Right lobe of liver (tissue), 4 donors: ENCODE results near the gene ASIC2.

Experiments
- CTCF ChIP-seq, 4 donors: fragments of 200-600 bp in 3 of 4; fragments of 450-650 bp in 1 of 4; IDR thresholded peaks; one replicate each; pipeline versions ENCODE4 v1.5.1 to v1.8.0; 2016 to 2022; ENCODE audit warnings: antibody characterized with exemption in 4 of 4, mild to moderate bottlenecking in 2 of 4
- POLR2A ChIP-seq: fragments of 450-650 bp; IDR thresholded peaks from one replicate; pipeline ENCODE4 v1.6.1; 2017; ENCODE audit warnings: antibody characterized with exemption, mild to moderate bottlenecking
- donor health status: DM: no; HTN: no; CAD: no.
- donor health status: DM: no; HTN: no; CAD: no.
- donor health status: DM: no; HTN: yes; CAD: no.

GRCh38 chr17:33099252-33099651, 193.8 kb downstream of the ASIC2 start:
- TF ChIP-seq CTCF (IDR thresholded peaks at IDR 0.05): no peak
- no peak for TF ChIP-seq POLR2A
